Measurements from ENCODE around the gene EXOG. TPM values are rescaled to one million over a fixed set of nuclear protein-coding genes. Genes with fewer than 3 reads are reported as not detected.

Gene EXOG
- total and polyA plus RNA-seq, 10 of the 15 experiments (the other 5 are each of a cell fraction or from before 2014, with no cell fraction given), result 7.8 to 20.9 (median 19.6) TPM

GRCh38 chr3:38468765-38469164, 27.4 kb upstream of the EXOG start:
- H3K4me2 ChIP-seq (ENCODE audit: control insufficient read depth, insufficient read depth), result no peak overlapping the region
- in situ Hi-C loops (cut with MboI) (no loop called here), intact Hi-C loops (cut with micrococcal nuclease; ENCODE audit: unreplicated experiment) (no loop called here)
- no peak overlapping the region for H3K9ac ChIP-seq (ENCODE audit: control insufficient read depth, insufficient read depth, low read length)
- no peaks in the 10 kb centered on the region for H4K20me1 ChIP-seq (ENCODE audit: control insufficient read depth, insufficient read depth)
- H3K4me1 ChIP-seq (ENCODE audit: control insufficient read depth, insufficient read depth, low read length), result no peaks in the 10 kb centered on the region
- H3K79me2 ChIP-seq (ENCODE audit: control insufficient read depth, insufficient read depth, low read length), result no peaks in the 10 kb centered on the region
- peaks cover 2% of the 10 kb centered on the region; the same call in 2 of the 3 replicates for H3K9me3 ChIP-seq (replicated peaks; ENCODE audit: control insufficient read depth, insufficient read depth, low read length)
- H2AFZ ChIP-seq (ENCODE audit: control insufficient read depth, low read depth, low read length), result no peak overlapping the region
- CTCF ChIA-PET, result interaction anchor here (0.8 to 3.1 kb wide), 4 partner anchors 11 to 464 kb away, joined by 3 to 21 read pairs (median 4); partner anchors contain the start of gene XYLB
- DNase-seq (ENCODE audit: low read depth, low spot score) (no peak), ATAC-seq (no peak), FAIRE-seq (no peak)
- H3K27ac ChIP-seq (ENCODE audit: control insufficient read depth, insufficient read depth), result no peak overlapping the region
- BruUV-seq (replicated peaks), result no TSS peak
- H3K27me3 ChIP-seq (replicated peaks in 1 of 2; ENCODE audit: control insufficient read depth in 2 of 2, insufficient read depth in 2 of 2, low read length in 1 of 2), result no peaks in the 10 kb centered on the region
- WGBS (ENCODE audit: insufficient coverage, insufficient replicate concordance, low lambda C conversion rate, missing lambda C conversion rate), result 50% methylated on average over 1 of the region's 1 CpG
- SMC1A ChIA-PET (ENCODE audit: uncharacterized antibody, unreplicated experiment), result no interaction called here
- RAD21 ChIA-PET (ENCODE audit: unreplicated experiment), result no interaction called here
- no peaks in the 10 kb centered on the region for H3K36me3 ChIP-seq (ENCODE audit: control insufficient read depth in 2 of 2, insufficient read depth in 2 of 2, low read length in 1 of 2)
- H3K4me3 ChIP-seq, result no peak overlapping the region
- POLR2A ChIA-PET, result no interaction called here
- TF ChIP-seq SUZ12 (IDR thresholded peaks at IDR 0.05; ENCODE audit: unreplicated experiment), result no peak
- TF ChIP-seq NFYA (IDR thresholded peaks at IDR 0.05; ENCODE audit: borderline replicate concordance, low read depth, low read length), result no peak
- TF ChIP-seq BCL3 (IDR thresholded peaks at IDR 0.05; ENCODE audit: borderline replicate concordance, insufficient read depth, low read depth, low read length, poor library complexity, severe bottlenecking), result no peak
- TF ChIP-seq BCLAF1 (IDR thresholded peaks at IDR 0.05), result no peak
- no peak for TF ChIP-seq NFIC (IDR thresholded peaks at IDR 0.05; ENCODE audit: low read depth, low read length)
- no peak for TF ChIP-seq POU2F2 (IDR thresholded peaks at IDR 0.05; ENCODE audit: borderline replicate concordance, low read depth, low read length)
- no peak for TF ChIP-seq RUNX3 (IDR thresholded peaks at IDR 0.05; ENCODE audit: low read length)
- no peak for TF ChIP-seq ZNF207 (IDR thresholded peaks at IDR 0.05; ENCODE audit: borderline replicate concordance)
- TF ChIP-seq ASH2L (IDR thresholded peaks at IDR 0.05; ENCODE audit: borderline replicate concordance, low read depth), result no peak
- no peak for TF ChIP-seq SREBF2 (IDR thresholded peaks at IDR 0.05; ENCODE audit: low read length)
- TF ChIP-seq, protein P1, sequence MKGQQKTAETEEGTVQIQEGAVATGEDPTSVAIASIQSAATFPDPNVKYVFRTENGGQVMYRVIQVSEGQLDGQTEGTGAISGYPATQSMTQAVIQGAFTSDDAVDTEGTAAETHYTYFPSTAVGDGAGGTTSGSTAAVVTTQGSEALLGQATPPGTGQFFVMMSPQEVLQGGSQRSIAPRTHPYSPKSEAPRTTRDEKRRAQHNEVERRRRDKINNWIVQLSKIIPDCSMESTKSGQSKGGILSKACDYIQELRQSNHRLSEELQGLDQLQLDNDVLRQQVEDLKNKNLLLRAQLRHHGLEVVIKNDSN (IDR thresholded peaks at IDR 0.05; ENCODE audit: borderline replicate concordance, extremely low read length, insufficient read depth, low read depth, low read length), result no peak
- no peak for TF ChIP-seq LARP7 (IDR thresholded peaks at IDR 0.05)
- TF ChIP-seq NFYB (IDR thresholded peaks at IDR 0.05; ENCODE audit: insufficient read depth, low read depth, low read length), result no peak
- no peak for TF ChIP-seq FOXM1 (IDR thresholded peaks at IDR 0.05; ENCODE audit: low read depth, low read length)
- no peak for TF ChIP-seq RFX5 (IDR thresholded peaks at IDR 0.05; ENCODE audit: low read depth, low read length)
- TF ChIP-seq, protein P2, sequence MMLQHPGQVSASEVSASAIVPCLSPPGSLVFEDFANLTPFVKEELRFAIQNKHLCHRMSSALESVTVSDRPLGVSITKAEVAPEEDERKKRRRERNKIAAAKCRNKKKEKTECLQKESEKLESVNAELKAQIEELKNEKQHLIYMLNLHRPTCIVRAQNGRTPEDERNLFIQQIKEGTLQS (IDR thresholded peaks at IDR 0.05; ENCODE audit: borderline replicate concordance, extremely low read depth, low read depth, low read length), result no peak
- TF ChIP-seq HDAC2 (IDR thresholded peaks at IDR 0.05), result no peak
- TF ChIP-seq, protein P3, sequence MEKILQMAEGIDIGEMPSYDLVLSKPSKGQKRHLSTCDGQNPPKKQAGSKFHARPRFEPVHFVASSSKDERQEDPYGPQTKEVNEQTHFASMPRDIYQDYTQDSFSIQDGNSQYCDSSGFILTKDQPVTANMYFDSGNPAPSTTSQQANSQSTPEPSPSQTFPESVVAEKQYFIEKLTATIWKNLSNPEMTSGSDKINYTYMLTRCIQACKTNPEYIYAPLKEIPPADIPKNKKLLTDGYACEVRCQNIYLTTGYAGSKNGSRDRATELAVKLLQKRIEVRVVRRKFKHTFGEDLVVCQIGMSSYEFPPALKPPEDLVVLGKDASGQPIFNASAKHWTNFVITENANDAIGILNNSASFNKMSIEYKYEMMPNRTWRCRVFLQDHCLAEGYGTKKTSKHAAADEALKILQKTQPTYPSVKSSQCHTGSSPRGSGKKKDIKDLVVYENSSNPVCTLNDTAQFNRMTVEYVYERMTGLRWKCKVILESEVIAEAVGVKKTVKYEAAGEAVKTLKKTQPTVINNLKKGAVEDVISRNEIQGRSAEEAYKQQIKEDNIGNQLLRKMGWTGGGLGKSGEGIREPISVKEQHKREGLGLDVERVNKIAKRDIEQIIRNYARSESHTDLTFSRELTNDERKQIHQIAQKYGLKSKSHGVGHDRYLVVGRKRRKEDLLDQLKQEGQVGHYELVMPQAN (conservative IDR thresholded peaks at IDR 0.05), result no peak
